ENCODE data around the gene SLC25A20.

DNA sequence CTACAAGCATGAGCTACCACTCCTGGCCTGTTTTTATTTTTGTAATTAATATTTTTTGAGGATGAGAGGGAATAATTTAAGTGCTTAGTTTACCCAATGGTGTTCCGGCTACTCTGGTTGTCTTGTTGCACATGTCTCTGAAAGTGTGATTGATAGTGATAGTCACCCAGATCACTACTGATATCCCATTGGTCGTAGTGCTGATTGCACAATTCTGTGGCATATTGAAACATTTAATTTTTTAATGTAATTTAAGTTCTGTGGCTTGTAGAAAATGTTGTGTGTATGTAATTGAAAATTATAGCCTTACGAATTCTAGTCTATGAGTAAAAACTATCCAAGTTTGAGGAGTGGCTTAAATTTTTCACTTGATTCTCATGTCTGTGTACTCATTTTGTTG, 31.9 kb upstream of the SLC25A20 start:
- TF ChIP-seq, protein P1, sequence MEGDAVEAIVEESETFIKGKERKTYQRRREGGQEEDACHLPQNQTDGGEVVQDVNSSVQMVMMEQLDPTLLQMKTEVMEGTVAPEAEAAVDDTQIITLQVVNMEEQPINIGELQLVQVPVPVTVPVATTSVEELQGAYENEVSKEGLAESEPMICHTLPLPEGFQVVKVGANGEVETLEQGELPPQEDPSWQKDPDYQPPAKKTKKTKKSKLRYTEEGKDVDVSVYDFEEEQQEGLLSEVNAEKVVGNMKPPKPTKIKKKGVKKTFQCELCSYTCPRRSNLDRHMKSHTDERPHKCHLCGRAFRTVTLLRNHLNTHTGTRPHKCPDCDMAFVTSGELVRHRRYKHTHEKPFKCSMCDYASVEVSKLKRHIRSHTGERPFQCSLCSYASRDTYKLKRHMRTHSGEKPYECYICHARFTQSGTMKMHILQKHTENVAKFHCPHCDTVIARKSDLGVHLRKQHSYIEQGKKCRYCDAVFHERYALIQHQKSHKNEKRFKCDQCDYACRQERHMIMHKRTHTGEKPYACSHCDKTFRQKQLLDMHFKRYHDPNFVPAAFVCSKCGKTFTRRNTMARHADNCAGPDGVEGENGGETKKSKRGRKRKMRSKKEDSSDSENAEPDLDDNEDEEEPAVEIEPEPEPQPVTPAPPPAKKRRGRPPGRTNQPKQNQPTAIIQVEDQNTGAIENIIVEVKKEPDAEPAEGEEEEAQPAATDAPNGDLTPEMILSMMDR (IDR thresholded peaks at IDR 0.05; ENCODE audit: low read depth, low read length) = no peak
- TF ChIP-seq MYC (IDR thresholded peaks at IDR 0.05; ENCODE audit: low read depth, low read length) (no peak), POLR2A (IDR thresholded peaks at IDR 0.05; ENCODE audit: extremely low read depth, insufficient read length) (no peak)
- TF ChIP-seq, protein P2, sequence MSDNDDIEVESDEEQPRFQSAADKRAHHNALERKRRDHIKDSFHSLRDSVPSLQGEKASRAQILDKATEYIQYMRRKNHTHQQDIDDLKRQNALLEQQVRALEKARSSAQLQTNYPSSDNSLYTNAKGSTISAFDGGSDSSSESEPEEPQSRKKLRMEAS (IDR thresholded peaks at IDR 0.05; ENCODE audit: low read depth, low read length) = no peak
